Osteoblast (primary cell): ENCODE results near the gene ANKS1B. TPM values are rescaled to one million over a fixed set of nuclear protein-coding genes. Genes with fewer than 3 reads are reported as not detected.

Experiments
- DNase-seq: peaks from one replicate; pipeline ENCODE4 v3.0.0; 2011; ENCODE audit warnings: low spot score, mixed read lengths; ENCODE audit not compliant: insufficient read length; ENCODE audit errors: missing footprints
- H2AFZ ChIP-seq: 2 replicates; pipeline ENCODE4 v1.6.0; 2011; ENCODE audit warnings: mild to moderate bottlenecking, low read length
- H3K27ac ChIP-seq: 2 replicates; pipeline ENCODE4 v1.5.1; 2011; ENCODE audit warnings: mild to moderate bottlenecking, low read depth, low read length, moderate library complexity
- H3K27me3 ChIP-seq: 2 replicates; pipeline ENCODE4 v1.6.0; 2012; ENCODE audit warnings: mild to moderate bottlenecking, control low read depth, inconsistent platforms, low read length, moderate library complexity; ENCODE audit not compliant: insufficient read depth
- H3K36me3 ChIP-seq: 2 replicates; pipeline ENCODE4 v1.5.1; 2011; ENCODE audit warnings: mild to moderate bottlenecking, low read length, control low read depth, moderate library complexity; ENCODE audit not compliant: insufficient read depth
- H3K4me1 ChIP-seq: 2 replicates; pipeline ENCODE4 v1.5.1; 2011; ENCODE audit warnings: mild to moderate bottlenecking, low read length, control low read depth, moderate library complexity; ENCODE audit not compliant: insufficient read depth
- H3K4me2 ChIP-seq: 2 replicates; pipeline ENCODE4 v1.6.0; 2011; ENCODE audit warnings: mild to moderate bottlenecking, low read length; ENCODE audit not compliant: insufficient read depth
- H3K4me3 ChIP-seq: fragments of 200-600 bp; sonication (generic); 3 replicates; pipeline ENCODE4 v1.5.1; 2012; ENCODE audit warnings: mild to moderate bottlenecking, low read length, inconsistent platforms; ENCODE audit not compliant: insufficient read depth
- H3K79me2 ChIP-seq: 2 replicates; pipeline ENCODE4 v1.6.0; 2012; ENCODE audit warnings: mild to moderate bottlenecking, low read length, control low read depth, inconsistent platforms; ENCODE audit not compliant: insufficient read depth
- H3K9me3 ChIP-seq: 2 replicates; pipeline ENCODE4 v1.5.1; 2011; ENCODE audit warnings: low read depth, low read length, control low read depth
- H4K20me1 ChIP-seq: 2 replicates; pipeline ENCODE4 v1.6.0; 2012; ENCODE audit warnings: mild to moderate bottlenecking, low read length, control low read depth; ENCODE audit not compliant: insufficient read depth
- CTCF ChIP-seq: IDR thresholded peaks from 2 replicates; pipeline ENCODE4 v1.5.1; 2011; ENCODE audit warnings: mild to moderate bottlenecking, low read depth, low read length, moderate library complexity; ENCODE audit errors: extremely low read depth
- total RNA-seq: library from RNA; depleted of rRNA; stranded (reverse); fragments of >200 nt; gene quantifications from 2 replicates; pipeline ENCODE4 v1.2.3, GENCODE V29; 2012

Gene ANKS1B
- total RNA-seq, 1 donor = 2.2 TPM

- Histone ChIP-seq H3K36me3 (no peaks in the 10 kb centered on the region), H3K4me2 (no peak overlapping the region), H3K9me3 (no peaks in the 10 kb centered on the region), H3K4me3 (no peak overlapping the region), H3K27me3 (no peaks in the 10 kb centered on the region), H3K27ac (no peak overlapping the region), H3K79me2 (no peaks in the 10 kb centered on the region), H2AFZ (no peak overlapping the region), H3K4me1 (peaks cover under 1% of the 10 kb centered on the region), H4K20me1 (no peaks in the 10 kb centered on the region)
- DNase-seq = no peak
- no peak for TF ChIP-seq CTCF
Observed at GRCh38 chr12:98740751-98741150, 1244.0 kb downstream of the ANKS1B start.

- H3K79me2 ChIP-seq = no peaks in the 10 kb centered on the region
- no peak overlapping the region for H3K4me3 ChIP-seq
- no peak for TF ChIP-seq CTCF
- H3K27me3 ChIP-seq = no peaks in the 10 kb centered on the region
- no peak overlapping the region for H3K4me2 ChIP-seq
- no peaks in the 10 kb centered on the region for H4K20me1 ChIP-seq
- H3K27ac ChIP-seq = no peak overlapping the region
- no peaks in the 10 kb centered on the region for H3K9me3 ChIP-seq
- no peak overlapping the region for H2AFZ ChIP-seq
- H3K4me1 ChIP-seq = peaks cover 9% of the 10 kb centered on the region
- no peak for DNase-seq
- H3K36me3 ChIP-seq = peaks cover 4% of the 10 kb centered on the region
Observed at GRCh38 chr12:98738539-98738938, 1246.2 kb downstream of the ANKS1B start.

- Histone ChIP-seq H3K27me3 (no peaks in the 10 kb centered on the region), H3K9me3 (no peaks in the 10 kb centered on the region), H3K27ac (no peak overlapping the region), H4K20me1 (no peaks in the 10 kb centered on the region), H3K4me2 (no peak overlapping the region), H3K4me3 (no peak overlapping the region), H3K79me2 (no peaks in the 10 kb centered on the region), H2AFZ (no peak overlapping the region), H3K36me3 (peaks cover 4% of the 10 kb centered on the region), H3K4me1 (peaks cover 11% of the 10 kb centered on the region)
- no peak for TF ChIP-seq CTCF
- DNase-seq = no peak
Observed at GRCh38 chr12:98738002-98738401, 1246.7 kb downstream of the ANKS1B start.

- Histone ChIP-seq H2AFZ (no peak overlapping the region), H3K27ac (no peak overlapping the region), H3K4me2 (no peak overlapping the region), H4K20me1 (no peaks in the 10 kb centered on the region), H3K36me3 (peaks cover 5% of the 10 kb centered on the region), H3K4me1 (peaks cover 11% of the 10 kb centered on the region), H3K27me3 (no peaks in the 10 kb centered on the region), H3K4me3 (no peak overlapping the region), H3K79me2 (no peaks in the 10 kb centered on the region), H3K9me3 (no peaks in the 10 kb centered on the region)
- TF ChIP-seq CTCF = no peak
- no peak for DNase-seq
Observed at GRCh38 chr12:98737322-98737712, 1247.4 kb downstream of the ANKS1B start.
